ENCODE results near the gene SYT10.

SYT10 gene

GRCh38 chr12:33480366-33480765 is 40.7 kb upstream of the SYT10 start:
- no peak overlapping the region for H3K9ac ChIP-seq (ENCODE audit: low read depth, low read length, poor library complexity)
- no CpG with 5 or more reads among the region's 1 CpG for WGBS, 2 donors (ENCODE audit: extremely low coverage in 2 of 2, insufficient read length in 2 of 2, insufficient replicate concordance in 1 of 2)
- no peaks in the 10 kb centered on the region for H3K27me3 ChIP-seq (ENCODE audit: control insufficient read depth in 3 of 3, insufficient read depth in 3 of 3, low read depth in 1 of 3, low read length in 3 of 3)
- no peaks in the 10 kb centered on the region for H3K36me3 ChIP-seq (replicated peaks in 1 of 2; ENCODE audit: control insufficient read depth in 2 of 2, insufficient read depth in 2 of 2, low read length in 2 of 2)
- H2BK15ac ChIP-seq (ENCODE audit: low read length): no peak overlapping the region
- H3K4me2 ChIP-seq (ENCODE audit: insufficient read depth, low read length, poor library complexity, severe bottlenecking): no peak overlapping the region
- no peak overlapping the region for H2BK120ac ChIP-seq (ENCODE audit: low read depth, low read length)
- H2BK12ac ChIP-seq (ENCODE audit: low read length): no peak overlapping the region
- no peak overlapping the region for H4K8ac ChIP-seq (ENCODE audit: low read depth, low read length)
- H3K4me1 ChIP-seq (ENCODE audit: control insufficient read depth in 2 of 2, insufficient read depth in 1 of 2, low read depth in 1 of 2, low read length in 2 of 2): no peaks in the 10 kb centered on the region
- no peaks in the 10 kb centered on the region for H3K9me3 ChIP-seq (replicated peaks in 1 of 2; ENCODE audit: control insufficient read depth in 2 of 2, insufficient read depth in 1 of 2, low read depth in 1 of 2, low read length in 2 of 2)
- H3K14ac ChIP-seq (ENCODE audit: low read length): no peak overlapping the region
- no peak overlapping the region for H3K27ac ChIP-seq (replicated peaks; ENCODE audit: low read length)
- H2AK5ac ChIP-seq (ENCODE audit: low read depth, low read length): no peak overlapping the region
- no peak overlapping the region for H3K4ac ChIP-seq (ENCODE audit: low read length)
- no peak overlapping the region for H4K91ac ChIP-seq (ENCODE audit: low read depth, low read length, poor library complexity)
- no peaks in the 10 kb centered on the region for H3K79me1 ChIP-seq (ENCODE audit: low read depth, low read length)
- H2AFZ ChIP-seq (ENCODE audit: low read length): no peak overlapping the region
- H3K4me3 ChIP-seq (ENCODE audit: low read length in 2 of 2): no peak overlapping the region
- H2BK5ac ChIP-seq (ENCODE audit: low read length): no peak overlapping the region
- no peak for DNase-seq (ENCODE audit: low spot score)
- H3K18ac ChIP-seq (ENCODE audit: low read length): no peak overlapping the region
- H3K23ac ChIP-seq (ENCODE audit: low read depth, low read length, poor library complexity): no peak overlapping the region

GRCh38 chr12:33476058-33476457 is 36.4 kb upstream of the SYT10 start:
- no peak overlapping the region for H3K4me2 ChIP-seq (ENCODE audit: insufficient read depth, low read length, poor library complexity, severe bottlenecking)
- H2AK5ac ChIP-seq (ENCODE audit: low read depth, low read length): no peak overlapping the region
- H3K36me3 ChIP-seq (replicated peaks in 1 of 2; ENCODE audit: control insufficient read depth in 2 of 2, insufficient read depth in 2 of 2, low read length in 2 of 2): no peaks in the 10 kb centered on the region
- no peak overlapping the region for H3K4ac ChIP-seq (ENCODE audit: low read length)
- H2BK15ac ChIP-seq (ENCODE audit: low read length): no peak overlapping the region
- H3K14ac ChIP-seq (ENCODE audit: low read length): no peak overlapping the region
- no peak overlapping the region for H4K8ac ChIP-seq (ENCODE audit: low read depth, low read length)
- no peaks in the 10 kb centered on the region for H3K79me1 ChIP-seq (ENCODE audit: low read depth, low read length)
- H3K27me3 ChIP-seq (ENCODE audit: control insufficient read depth in 3 of 3, insufficient read depth in 3 of 3, low read depth in 1 of 3, low read length in 3 of 3): no peaks in the 10 kb centered on the region
- H3K9me3 ChIP-seq (replicated peaks in 1 of 2; ENCODE audit: control insufficient read depth in 2 of 2, insufficient read depth in 1 of 2, low read depth in 1 of 2, low read length in 2 of 2): no peaks in the 10 kb centered on the region
- WGBS, 2 donors (ENCODE audit: extremely low coverage in 2 of 2, insufficient read length in 2 of 2, insufficient replicate concordance in 1 of 2): no CpG with 5 or more reads among the region's 1 CpG
- no peak overlapping the region for H3K23ac ChIP-seq (ENCODE audit: low read depth, low read length, poor library complexity)
- no peak overlapping the region for H3K9ac ChIP-seq (ENCODE audit: low read depth, low read length, poor library complexity)
- no peak overlapping the region for H2BK5ac ChIP-seq (ENCODE audit: low read length)
- no peak overlapping the region for H3K27ac ChIP-seq (replicated peaks; ENCODE audit: low read length)
- no peak overlapping the region for H2BK120ac ChIP-seq (ENCODE audit: low read depth, low read length)
- H3K18ac ChIP-seq (ENCODE audit: low read length): no peak overlapping the region
- H3K4me1 ChIP-seq (ENCODE audit: control insufficient read depth in 2 of 2, insufficient read depth in 1 of 2, low read depth in 1 of 2, low read length in 2 of 2): no peaks in the 10 kb centered on the region
- H2BK12ac ChIP-seq (ENCODE audit: low read length): no peak overlapping the region
- H3K4me3 ChIP-seq (ENCODE audit: low read length in 2 of 2): no peak overlapping the region
- H2AFZ ChIP-seq (ENCODE audit: low read length): no peak overlapping the region
- no peak overlapping the region for H4K91ac ChIP-seq (ENCODE audit: low read depth, low read length, poor library complexity)
- no peak for DNase-seq (ENCODE audit: low spot score)

GRCh38 chr12:33472299-33472698 is 32.7 kb upstream of the SYT10 start:
- no peak for DNase-seq (ENCODE audit: low spot score)
- no peaks in the 10 kb centered on the region for H3K79me1 ChIP-seq (ENCODE audit: low read depth, low read length)
- H3K23ac ChIP-seq (ENCODE audit: low read depth, low read length, poor library complexity): no peak overlapping the region

GRCh38 chr12:33455096-33455495 is 15.5 kb upstream of the SYT10 start:
- Histone ChIP-seq H2BK12ac (ENCODE audit: low read length) (no peak overlapping the region), H3K14ac (ENCODE audit: low read length) (no peak overlapping the region), H3K23ac (ENCODE audit: low read depth, low read length, poor library complexity) (no peak overlapping the region), H3K36me3 (replicated peaks in 1 of 2; ENCODE audit: control insufficient read depth in 2 of 2, insufficient read depth in 2 of 2, low read length in 2 of 2) (no peaks in the 10 kb centered on the region), H2AK5ac (ENCODE audit: low read depth, low read length) (no peak overlapping the region), H3K79me1 (ENCODE audit: low read depth, low read length) (no peaks in the 10 kb centered on the region), H3K9me3 (replicated peaks in 1 of 2; ENCODE audit: control insufficient read depth in 2 of 2, insufficient read depth in 1 of 2, low read depth in 1 of 2, low read length in 2 of 2) (peaks cover 2 to 7% of the 10 kb centered on the region in 2 donors), H2BK15ac (ENCODE audit: low read length) (no peak overlapping the region), H3K4ac (ENCODE audit: low read length) (no peak overlapping the region), H3K9ac (ENCODE audit: low read depth, low read length, poor library complexity) (no peak overlapping the region), H4K8ac (ENCODE audit: low read depth, low read length) (no peak overlapping the region), H3K27ac (replicated peaks; ENCODE audit: low read length) (no peak overlapping the region), H3K27me3 (ENCODE audit: control insufficient read depth in 3 of 3, insufficient read depth in 3 of 3, low read depth in 1 of 3, low read length in 3 of 3) (no peaks in the 10 kb centered on the region), H3K4me1 (ENCODE audit: control insufficient read depth in 2 of 2, insufficient read depth in 1 of 2, low read depth in 1 of 2, low read length in 2 of 2) (no peaks in the 10 kb centered on the region), H2BK120ac (ENCODE audit: low read depth, low read length) (no peak overlapping the region), H3K4me2 (ENCODE audit: insufficient read depth, low read length, poor library complexity, severe bottlenecking) (no peak overlapping the region), H3K18ac (ENCODE audit: low read length) (no peak overlapping the region), H3K4me3 (ENCODE audit: low read length in 2 of 2) (no peak overlapping the region), H2AFZ (ENCODE audit: low read length) (no peak overlapping the region), H4K91ac (ENCODE audit: low read depth, low read length, poor library complexity) (no peak overlapping the region), H2BK5ac (ENCODE audit: low read length) (no peak overlapping the region)
- WGBS, 2 donors (ENCODE audit: extremely low coverage in 2 of 2, insufficient read length in 2 of 2, insufficient replicate concordance in 1 of 2): no CpG with 5 or more reads among the region's 1 CpG
- no peak for DNase-seq (ENCODE audit: low spot score)

More at GRCh38 chr12:33472299-33472698, 32.7 kb upstream of the SYT10 start:
- H3K9ac ChIP-seq (ENCODE audit: low read depth, low read length, poor library complexity): no peak overlapping the region
- H3K27ac ChIP-seq (replicated peaks; ENCODE audit: low read length): no peak overlapping the region
- no peak overlapping the region for H4K8ac ChIP-seq (ENCODE audit: low read depth, low read length)
- no peak overlapping the region for H3K4me2 ChIP-seq (ENCODE audit: insufficient read depth, low read length, poor library complexity, severe bottlenecking)
- no peaks in the 10 kb centered on the region for H3K9me3 ChIP-seq (replicated peaks in 1 of 2; ENCODE audit: control insufficient read depth in 2 of 2, insufficient read depth in 1 of 2, low read depth in 1 of 2, low read length in 2 of 2)
- no peak overlapping the region for H4K91ac ChIP-seq (ENCODE audit: low read depth, low read length, poor library complexity)
- H3K14ac ChIP-seq (ENCODE audit: low read length): no peak overlapping the region
- H3K4me3 ChIP-seq (ENCODE audit: low read length in 2 of 2): no peak overlapping the region
- no peak overlapping the region for H2BK15ac ChIP-seq (ENCODE audit: low read length)
- no peak overlapping the region for H2BK120ac ChIP-seq (ENCODE audit: low read depth, low read length)
- no peak overlapping the region for H3K18ac ChIP-seq (ENCODE audit: low read length)
- H3K4ac ChIP-seq (ENCODE audit: low read length): no peak overlapping the region
- H2AK5ac ChIP-seq (ENCODE audit: low read depth, low read length): no peak overlapping the region
- H3K27me3 ChIP-seq (ENCODE audit: control insufficient read depth in 3 of 3, insufficient read depth in 3 of 3, low read depth in 1 of 3, low read length in 3 of 3): no peaks in the 10 kb centered on the region
- H2BK12ac ChIP-seq (ENCODE audit: low read length): no peak overlapping the region
- no CpG with 5 or more reads among the region's 1 CpG for WGBS, 2 donors (ENCODE audit: extremely low coverage in 2 of 2, insufficient read length in 2 of 2, insufficient replicate concordance in 1 of 2)
- H2BK5ac ChIP-seq (ENCODE audit: low read length): no peak overlapping the region
- H3K4me1 ChIP-seq (ENCODE audit: control insufficient read depth in 2 of 2, insufficient read depth in 1 of 2, low read depth in 1 of 2, low read length in 2 of 2): no peaks in the 10 kb centered on the region
- H2AFZ ChIP-seq (ENCODE audit: low read length): no peak overlapping the region
- no peaks in the 10 kb centered on the region for H3K36me3 ChIP-seq (replicated peaks in 1 of 2; ENCODE audit: control insufficient read depth in 2 of 2, insufficient read depth in 2 of 2, low read length in 2 of 2)
